Hepatic stellate cell (primary cell): ENCODE measurements around the gene FAM120A.

ENCODE experiments used
- DNase-seq: peaks from one replicate; pipeline ENCODE4 v3.0.0; 2011; ENCODE audit warnings: low spot score

The FAM120A gene

DNA sequence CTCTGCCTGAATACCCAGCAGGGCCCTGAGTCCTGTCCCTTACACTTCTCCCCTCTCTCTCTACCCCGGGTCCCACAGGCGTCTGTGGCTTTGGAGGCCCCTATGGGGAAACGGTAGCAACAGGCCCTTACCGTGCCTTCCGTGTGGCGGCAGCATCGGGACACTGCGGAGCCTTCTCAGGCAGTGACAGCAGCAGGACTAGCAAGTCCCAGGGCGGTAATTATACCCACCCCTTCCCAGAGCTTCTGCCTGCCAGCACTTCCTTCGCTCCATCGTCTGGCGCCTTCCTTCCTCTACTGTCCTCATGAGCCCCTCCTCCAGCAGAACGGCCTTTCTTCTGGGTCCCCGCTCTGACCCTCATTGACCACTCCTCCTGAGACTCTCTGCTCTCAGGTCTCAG is 107.0 kb downstream of the FAM120A start:
- no peak for DNase-seq

- no peak for DNase-seq
These were observed 109.5 kb downstream of the FAM120A start for GRCh38 chr9:93560991-93561390.

- no peak for DNase-seq
These were observed 110.7 kb downstream of the FAM120A start for GRCh38 chr9:93562157-93562556.

GRCh38 chr9:93565089-93565488 is 113.6 kb downstream of the FAM120A start:
- DNase-seq: no peak

DNA sequence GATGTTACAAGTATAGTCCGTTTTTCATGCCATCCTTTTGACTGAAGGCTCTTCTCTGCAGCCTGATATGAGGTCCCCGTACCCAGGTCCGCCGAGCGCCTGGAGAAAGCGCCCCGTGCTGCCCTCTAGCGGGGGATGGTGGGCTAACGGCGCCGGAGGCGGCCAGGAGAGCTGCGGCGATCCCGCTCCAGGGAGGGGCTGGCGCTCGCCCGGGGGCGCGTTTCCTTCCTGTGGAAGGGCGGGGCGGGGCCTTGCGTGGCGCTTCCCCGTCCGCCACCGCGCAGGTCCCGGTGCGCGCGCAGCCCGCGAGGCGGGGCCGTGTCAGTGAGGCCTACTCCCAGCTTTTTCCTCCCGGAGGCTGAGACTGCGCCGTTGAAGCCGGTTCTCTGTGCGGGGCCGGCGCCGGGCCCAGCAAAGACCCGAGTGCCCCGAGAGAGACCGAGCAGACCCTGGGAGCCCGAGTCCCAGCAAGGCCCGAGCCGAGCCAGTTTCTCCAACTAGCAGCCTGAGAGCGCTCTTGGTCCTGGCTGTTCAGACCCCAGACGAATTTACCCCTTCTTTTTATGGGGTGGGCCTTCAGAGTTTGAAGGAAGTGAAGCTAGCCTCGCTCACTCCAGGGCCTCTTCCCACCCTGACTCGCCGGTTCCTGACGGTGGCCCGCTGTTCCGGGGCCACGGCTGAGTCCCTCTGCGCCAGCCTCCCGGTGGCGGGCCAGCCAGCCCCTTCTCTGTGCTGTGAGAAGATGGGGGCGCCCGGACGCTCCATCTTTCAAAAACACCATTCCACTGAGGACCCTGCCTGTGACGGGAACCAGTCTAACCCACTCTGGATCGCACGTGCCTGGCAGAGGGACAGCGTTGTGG is 115.2 kb downstream of the FAM120A start:
- DNase-seq: peak; percentile 99

- DNase-seq: no peak
These were observed 115.9 kb downstream of the FAM120A start for GRCh38 chr9:93567271-93567959.

DNA sequence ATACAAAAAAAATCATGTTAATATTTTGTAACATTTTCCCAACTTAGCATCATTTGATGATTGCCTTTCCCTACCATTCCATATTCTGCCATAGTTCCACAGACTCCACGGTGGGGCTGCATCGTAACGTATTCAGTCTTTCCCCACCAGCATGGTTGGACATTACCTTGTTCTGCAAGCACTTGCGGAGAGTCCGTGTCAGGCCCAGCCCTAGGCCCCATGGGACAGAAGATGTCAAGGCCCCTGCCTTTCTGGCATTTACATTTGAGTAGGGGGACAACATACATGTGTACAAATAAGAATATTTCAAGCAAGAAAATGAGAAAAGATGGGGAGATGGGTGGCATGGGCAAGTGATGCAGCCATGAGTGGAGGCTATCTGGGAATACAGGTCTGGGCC is 116.7 kb downstream of the FAM120A start:
- DNase-seq: no peak

GRCh38 chr9:93569621-93570174 is 118.2 kb downstream of the FAM120A start:
- DNase-seq: no peak

GRCh38 chr9:93572221-93572620 is 120.7 kb downstream of the FAM120A start:
- no peak for DNase-seq

DNA sequence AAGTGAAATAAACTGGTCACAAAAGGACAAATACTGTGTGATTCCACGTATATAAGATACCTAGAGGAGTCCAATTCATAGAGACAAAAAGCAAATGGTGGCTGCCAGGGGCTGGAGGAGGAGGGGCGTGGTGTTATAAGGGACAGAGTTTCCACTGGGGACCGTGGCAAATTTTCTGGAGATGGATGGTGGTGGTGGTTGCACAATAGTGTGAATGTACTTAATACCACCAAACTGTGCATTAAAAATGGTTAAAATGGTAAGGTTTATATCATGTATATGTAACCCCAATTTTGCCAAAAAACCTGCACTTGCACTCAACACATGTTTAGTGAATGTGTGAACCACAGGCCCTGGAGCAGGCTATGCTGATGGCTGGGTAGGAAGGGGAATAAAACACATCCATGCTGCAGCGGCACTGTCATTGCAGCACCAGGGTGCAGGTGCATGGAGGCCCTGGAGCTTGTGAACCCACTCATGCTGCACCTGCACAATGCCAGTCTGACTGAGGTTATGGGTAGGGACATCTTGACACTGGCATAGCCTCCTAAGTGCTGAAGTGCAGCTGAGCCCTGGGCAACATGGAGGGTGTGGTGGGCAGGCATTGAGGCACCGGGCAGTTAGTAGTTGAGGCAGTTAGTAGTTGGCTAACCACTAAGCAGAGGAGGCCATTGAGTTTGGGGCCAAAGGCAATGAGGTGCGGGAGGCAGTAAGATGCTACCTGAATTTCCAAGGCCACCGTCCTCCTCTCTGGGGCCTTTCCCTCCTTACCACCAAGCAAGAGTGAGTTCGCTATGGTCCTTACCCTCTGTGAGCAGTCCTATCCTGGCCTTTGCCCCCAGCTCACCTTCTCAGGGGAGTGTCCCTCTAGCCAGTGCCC is 121.4 kb downstream of the FAM120A start:
- DNase-seq: no peak

DNA sequence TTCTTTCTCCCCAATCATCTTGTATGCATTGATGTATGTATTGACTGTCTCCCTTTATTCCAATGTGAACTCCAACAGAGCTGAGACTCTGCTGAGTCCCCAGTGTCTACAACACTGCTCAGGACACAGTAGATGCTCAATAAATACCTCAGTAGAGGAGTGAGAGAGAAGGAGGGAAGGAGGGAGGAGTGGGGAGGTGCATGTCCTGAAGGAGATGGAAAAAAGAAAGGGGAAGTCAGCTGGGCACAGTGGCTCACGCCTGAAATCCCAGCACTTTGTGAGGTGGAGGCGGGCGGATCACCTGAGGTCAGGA is 122.0 kb downstream of the FAM120A start:
- no peak for DNase-seq

- no peak for DNase-seq
These were observed 122.8 kb downstream of the FAM120A start for GRCh38 chr9:93574091-93574899.

GRCh38 chr9:93574900-93575795 is 123.7 kb downstream of the FAM120A start:
- peak; percentile 28 for DNase-seq

DNA sequence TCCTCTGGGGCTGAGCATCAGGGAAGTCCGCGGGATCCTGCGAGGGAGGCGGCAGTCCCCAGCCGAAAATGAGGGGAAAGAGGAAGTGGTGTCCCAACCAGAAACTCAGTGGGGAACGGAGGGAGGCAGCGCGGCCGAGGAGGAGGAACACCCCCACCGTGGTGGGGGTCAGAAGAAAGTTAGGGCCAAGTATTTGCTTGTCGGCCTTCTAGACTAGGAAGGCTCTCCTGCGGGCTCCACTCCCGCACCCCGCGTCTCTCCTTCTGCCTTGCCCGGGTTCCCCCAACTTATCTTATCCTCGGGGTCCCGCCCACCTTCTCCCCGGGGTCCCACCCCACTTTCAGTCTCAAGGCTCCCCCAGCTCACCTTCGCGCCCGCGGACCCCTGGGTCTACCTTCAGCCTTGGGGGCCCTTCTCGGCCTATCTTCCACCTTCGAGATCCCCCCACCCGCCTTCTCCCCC is 124.3 kb downstream of the FAM120A start:
- peak; percentile 70 for DNase-seq

DNA sequence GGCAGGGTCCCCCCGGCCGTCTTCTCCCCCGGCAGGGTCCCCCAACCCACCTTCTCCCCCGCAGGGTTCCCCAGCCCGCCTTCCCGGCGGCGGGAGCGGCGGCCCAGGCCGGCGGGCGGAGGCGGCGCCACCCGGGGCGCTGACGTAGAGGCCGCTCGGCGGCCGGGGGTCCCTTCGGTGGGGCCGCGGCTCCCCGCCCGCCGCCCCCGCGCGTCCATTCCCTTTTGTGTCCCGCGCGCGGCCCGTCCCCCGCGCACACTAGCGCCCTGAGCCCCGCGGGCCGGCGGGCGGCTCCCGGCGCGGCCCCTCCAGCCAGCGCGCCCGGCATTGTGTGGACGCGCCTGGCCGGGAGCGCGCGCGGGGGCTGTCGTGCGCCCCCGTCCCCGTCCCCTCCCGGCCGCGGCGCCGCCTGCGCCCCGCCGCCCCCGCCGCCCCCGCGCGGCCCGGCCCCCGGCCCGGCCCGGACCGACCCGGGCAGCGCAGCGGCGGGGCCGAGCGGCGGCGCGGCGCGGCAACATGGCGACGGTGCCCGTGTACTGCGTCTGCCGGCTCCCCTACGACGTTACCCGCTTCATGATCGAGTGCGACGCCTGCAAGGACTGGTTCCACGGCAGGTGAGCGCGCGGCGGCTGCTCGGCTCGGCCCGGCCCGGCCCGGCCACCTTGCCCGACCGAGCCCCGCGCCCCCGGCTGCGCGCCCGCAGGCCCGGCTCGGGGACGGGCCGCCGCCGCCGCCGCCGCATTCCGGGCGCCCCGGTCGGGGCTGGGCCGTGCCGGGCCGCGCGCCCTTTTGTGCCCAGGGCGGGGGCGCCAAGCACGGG is 125.0 kb downstream of the FAM120A start, which contains the start of gene PHF2:
PHF2 (plus strand) TSS at position 327 of the 820 bp plus-strand sequence; CDS start at position 517, 190 bp downstream.
- DNase-seq: peak; percentile 67

GRCh38 chr9:93577078-93577974 is 125.8 kb downstream of the FAM120A start:
- DNase-seq: peak; percentile 49

DNA sequence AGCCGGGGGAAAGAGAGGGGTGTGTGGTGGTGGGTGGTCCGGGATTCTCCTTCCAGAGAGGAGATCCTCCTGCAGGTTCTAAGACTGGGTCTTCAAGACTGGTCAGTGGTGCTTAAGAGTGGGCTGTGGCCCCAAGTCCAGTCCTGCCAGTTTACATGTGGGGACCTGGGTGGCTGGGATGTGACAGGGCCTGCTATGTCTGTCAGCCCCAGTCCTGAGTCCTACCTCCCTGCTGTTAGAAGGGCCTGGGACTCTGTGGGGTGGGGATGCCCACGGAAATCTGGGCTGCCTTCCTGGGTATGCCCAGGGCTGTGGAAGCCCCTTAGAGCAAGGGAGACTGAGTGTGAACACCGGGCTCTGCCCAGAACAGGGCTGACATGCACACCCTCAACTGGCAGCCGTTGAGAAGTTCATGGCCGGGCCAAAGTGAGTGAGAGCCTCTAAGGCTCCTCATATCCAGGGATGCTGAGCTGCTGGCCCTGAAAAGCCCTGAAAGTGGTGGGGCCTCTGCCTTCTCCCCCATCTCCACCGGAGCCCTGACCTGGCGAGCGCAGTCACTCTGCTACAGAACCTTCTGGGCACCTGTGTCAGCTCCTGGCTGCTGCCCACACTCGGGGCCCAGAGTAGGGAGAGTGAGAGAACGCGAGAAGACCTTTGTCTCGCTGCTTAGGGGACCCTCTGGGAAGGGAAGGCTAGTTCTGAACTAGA is 126.6 kb downstream of the FAM120A start:
- DNase-seq: peak; percentile 49
